IMR-90 (cell line): ENCODE data around the gene SPATC1L. TPM values are rescaled to one million over a fixed set of nuclear protein-coding genes. Genes with fewer than 3 reads are reported as not detected.
"Not testable (repeated sequence)": the region's sequence is repeated elsewhere in the genome, so short reads cannot be mapped to it uniquely, and the experiment has no call there.

Experiments used
- ATAC-seq: fragments of 200-7000 bp; cut with Tn5 transposase; 2 replicates; pipeline ENCODE4 v1.9.1; 2020; ENCODE audit warnings: low read depth, mild to moderate bottlenecking, moderate library complexity
- BruUV-seq: library from RNA; stranded (reverse); fragments of 400-500 nt; replicated peaks from 2 replicates; lab custom pipeline; 2021; lab: Mats Ljungman, UMichigan
- CTCF ChIA-PET: fragments of 300-600 bp; formaldehyde crosslinking; extraction: SDS; loops from one replicate; lab custom pipeline; 2021; ENCODE audit warnings: antibody characterized with exemption; lab: Yijun Ruan, JAX
- POLR2A ChIA-PET: fragments of 300-600 bp; sonication (Branson Sonifier 250); formaldehyde crosslinking; loops from one replicate; lab custom pipeline; 2022; ENCODE audit warnings: antibody characterized with exemption; ENCODE audit not compliant: unreplicated experiment; lab: Charles Lee
- DNase-seq: peaks from one replicate; pipeline ENCODE4 v3.0.0; 2013
- H2AFZ ChIP-seq: replicated peaks from 2 replicates; pipeline ENCODE3; 2013; ENCODE audit warnings: low read length, mild to moderate bottlenecking; ENCODE audit not compliant: poor library complexity
- H2AK5ac ChIP-seq: 2 replicates; pipeline ENCODE4 v1.6.1; 2013; ENCODE audit warnings: low read depth, low read length, inconsistent platforms
- H2AK9ac ChIP-seq: replicated peaks from 2 replicates; pipeline ENCODE3; 2013; ENCODE audit warnings: mild to moderate bottlenecking, low read depth, low read length, moderate library complexity; ENCODE audit not compliant: poor library complexity
- H2BK120ac ChIP-seq: 2 replicates; pipeline ENCODE4 v1.6.1; 2013; ENCODE audit warnings: low read depth, low read length, inconsistent platforms
- H2BK15ac ChIP-seq: 3 replicates; pipeline ENCODE4 v1.6.1; 2013; ENCODE audit warnings: low read depth, low read length, inconsistent platforms
- H2BK20ac ChIP-seq: 2 replicates; pipeline ENCODE4 v1.6.1; 2013; ENCODE audit warnings: low read depth, mild to moderate bottlenecking, inconsistent platforms, low read length, moderate library complexity
- H2BK5ac ChIP-seq: 2 replicates; pipeline ENCODE4 v1.6.1; 2013; ENCODE audit warnings: mild to moderate bottlenecking, low read depth, low read length, inconsistent platforms; ENCODE audit not compliant: poor library complexity, severe bottlenecking
- H3K14ac ChIP-seq: replicated peaks from 2 replicates; pipeline ENCODE4 v1.6.1; 2013; ENCODE audit warnings: low read depth, low read length, inconsistent platforms
- H3K18ac ChIP-seq: 2 replicates; pipeline ENCODE4 v1.6.1; 2013; ENCODE audit warnings: low read depth, low read length, control low read depth
- H3K23ac ChIP-seq: 2 replicates; pipeline ENCODE4 v1.6.1; 2013; ENCODE audit warnings: low read depth, low read length, inconsistent platforms
- H3K27ac ChIP-seq: 2 replicates; pipeline ENCODE4 v1.5.1; 2013; ENCODE audit warnings: mild to moderate bottlenecking, control low read depth, low read length; ENCODE audit not compliant: insufficient read depth
- H3K27me3 ChIP-seq: 2 replicates; pipeline ENCODE4 v1.6.1; 2013; ENCODE audit warnings: low read length; ENCODE audit not compliant: control insufficient read depth, insufficient read depth
- H3K36me3 ChIP-seq: 2 replicates; pipeline ENCODE4 v1.6.1; 2013; ENCODE audit warnings: low read length, mixed read lengths; ENCODE audit not compliant: control insufficient read depth, insufficient read depth
- H3K4ac ChIP-seq: 2 replicates; pipeline ENCODE4 v1.6.1; 2013; ENCODE audit warnings: low read depth, low read length, inconsistent platforms
- H3K4me1 ChIP-seq: 2 replicates; pipeline ENCODE4 v1.6.1; 2013; ENCODE audit warnings: low read length, mixed read lengths; ENCODE audit not compliant: control insufficient read depth, insufficient read depth
- H3K4me2 ChIP-seq: 2 replicates; pipeline ENCODE4 v1.6.1; 2013; ENCODE audit warnings: low read depth, mild to moderate bottlenecking, control low read depth, low read length, moderate library complexity
- H3K4me3 ChIP-seq: 2 replicates; pipeline ENCODE4 v1.5.1; 2013; ENCODE audit warnings: low read depth, mild to moderate bottlenecking, control low read depth, low read length, moderate library complexity; ENCODE audit not compliant: insufficient read depth
- H3K56ac ChIP-seq: 2 replicates; pipeline ENCODE4 v1.6.1; 2013; ENCODE audit warnings: low read length, inconsistent platforms; ENCODE audit not compliant: insufficient read depth; ENCODE audit errors: extremely low read depth
- H3K79me1 ChIP-seq, 2 experiments: 2 replicates each; pipeline ENCODE4 v1.6.1; 2013; ENCODE audit warnings: low read length in 2 of 2, inconsistent platforms in 1 of 2, low read depth in 1 of 2
- H3K9ac ChIP-seq: 2 replicates; pipeline ENCODE4 v1.6.1; 2013; ENCODE audit warnings: low read depth, low read length, control low read depth
- H3K9me1 ChIP-seq: 2 replicates; pipeline ENCODE4 v1.6.1; 2013; ENCODE audit warnings: low read length, inconsistent platforms; ENCODE audit not compliant: insufficient read depth
- H3K9me3 ChIP-seq: 2 replicates; pipeline ENCODE4 v1.6.1; 2013; ENCODE audit warnings: low read length; ENCODE audit not compliant: control insufficient read depth, insufficient read depth
- H4K20me1 ChIP-seq: 2 replicates; pipeline ENCODE4 v1.6.1; 2013; ENCODE audit warnings: low read length, inconsistent platforms; ENCODE audit not compliant: insufficient read depth
- H4K5ac ChIP-seq: 2 replicates; pipeline ENCODE4 v1.6.1; 2013; ENCODE audit warnings: mild to moderate bottlenecking, low read depth, low read length, control low read depth
- H4K8ac ChIP-seq, 2 experiments: 2 replicates each; pipeline ENCODE4 v1.6.1; 2013; ENCODE audit warnings: low read depth in 2 of 2, low read length in 2 of 2, control low read depth in 1 of 2, inconsistent platforms in 1 of 2
- H4K91ac ChIP-seq: 2 replicates; pipeline ENCODE4 v1.6.1; 2013; ENCODE audit warnings: low read depth, low read length, inconsistent platforms; ENCODE audit not compliant: insufficient read depth
- BHLHE40 ChIP-seq: fragments of 150-350 bp; IDR thresholded peaks from 2 replicates; pipeline ENCODE4 v1.6.1; 2016; ENCODE audit warnings: mild to moderate bottlenecking, low read depth, low read length
- RFX5 ChIP-seq: IDR thresholded peaks from 2 replicates; pipeline ENCODE4 v1.8.0; 2012; ENCODE audit warnings: low read depth, mild to moderate bottlenecking, low read length, moderate library complexity
- WGBS, 2 experiments: methylation state at CpG; one replicate each; pipeline versions ENCODE4 v1.1.5 to v1.1.7; 2013; ENCODE audit warnings: missing lambda C conversion rate in 2 of 2; ENCODE audit not compliant: insufficient read length in 1 of 2; ENCODE audit errors: extremely low coverage in 2 of 2; 5-methylcytosine and 5-hydroxymethylcytosine counted together
- dilution Hi-C: fragments of 300-500 bp; cut with HindIII; formaldehyde crosslinking; loops from one replicate; pipeline ENCODE4 v1.14.3; 2018; ENCODE audit warnings: low sequenced_read_pairs; ENCODE audit not compliant: unreplicated experiment
- in situ Hi-C: fragments of 300-500 bp; cut with MboI; formaldehyde crosslinking; loops from 3 replicates; pipeline ENCODE4 v1.14.3; 2019; ENCODE audit warnings: low sequenced_read_pairs, inconsistent platforms, mixed read lengths
- intact Hi-C: fragments of 100-400 bp; cut with micrococcal nuclease; formaldehyde crosslinking; loops from 2 replicates; pipeline ENCODE4 v1.10.0; 2022
- polyA plus RNA-seq, 3 experiments: library from polyadenylated mRNA; depleted of rRNA; stranded (reverse); fragments of >200 nt; gene quantifications; 2 replicates each; pipeline ENCODE4 v1.2.3, GENCODE V29; 2012; ENCODE audit warnings: low replicate concordance in 1 of 3
- total RNA-seq: library from RNA; depleted of rRNA; stranded (reverse); fragments of >200 nt; gene quantifications from 2 replicates; pipeline ENCODE4 v1.2.3, GENCODE V29; 2012

The SPATC1L gene
- total and polyA plus RNA-seq, 2 of the 4 experiments (the other 2 are of a cell fraction), result 3.8 to 17.2 TPM

DNA sequence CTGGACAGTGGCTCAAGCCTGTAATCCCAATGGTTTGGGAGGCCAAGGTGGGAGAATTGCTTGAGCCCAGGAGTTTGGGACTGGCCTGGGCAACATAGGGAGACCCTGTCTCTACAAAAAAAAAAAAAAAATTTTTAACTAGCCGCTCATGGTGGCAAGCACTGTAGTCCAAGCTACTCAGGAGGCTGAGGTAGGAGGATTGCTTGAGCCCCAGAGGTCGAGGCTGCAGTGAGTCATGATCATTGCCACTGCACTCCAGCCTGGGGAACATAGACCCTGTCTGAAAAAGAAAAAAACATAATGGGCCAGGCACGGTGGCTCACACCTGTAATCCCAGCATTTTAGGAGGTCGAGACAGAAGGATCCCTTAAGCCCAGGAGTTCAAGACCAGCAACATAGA is 5.3 kb downstream of the SPATC1L start:
- dilution Hi-C loops (no loop called here), in situ Hi-C loops (no loop called here), intact Hi-C loops (no loop called here)
- Histone ChIP-seq H3K36me3 (no peaks in the 10 kb centered on the region), H4K91ac (no peak overlapping the region), H4K8ac (no peak overlapping the region), H4K5ac (no peak overlapping the region), H3K4me2 (no peak overlapping the region), H3K27ac (no peak overlapping the region), H3K79me1 (peaks cover 4 to 5% of the 10 kb centered on the region in 2 experiments; a peak in 3 of 4 replicates), H3K4me1 (peaks cover 6% of the 10 kb centered on the region; the same call in 1 of the 2 replicates), H3K56ac (no peak overlapping the region), H2AK9ac (no peak overlapping the region), H3K18ac (no peak overlapping the region), H3K4ac (no peak overlapping the region), H3K4me3 (no peak overlapping the region), H2AK5ac (no peak overlapping the region), H3K14ac (no peak overlapping the region), H3K9me1 (peaks cover 4% of the 10 kb centered on the region), H2BK15ac (no peak overlapping the region), H3K27me3 (no peaks in the 10 kb centered on the region), H3K9ac (no peak overlapping the region), H2AFZ (no peak overlapping the region), H4K20me1 (no peaks in the 10 kb centered on the region), H2BK120ac (no peak overlapping the region), H2BK20ac (no peak overlapping the region), H3K9me3 (peaks cover 3% of the 10 kb centered on the region), H2BK5ac (no peak overlapping the region), H3K23ac (no peak overlapping the region)
- CTCF ChIA-PET, result no interaction called here
- no peak for ATAC-seq
- BruUV-seq, result no TSS peak
- 80% methylated on average over 1 of the region's 4 CpGs; no CpG with 5 or more reads in 1 of the 2 experiments for WGBS, 2 experiments
- DNase-seq, result no peak
- POLR2A ChIA-PET, result no interaction called here
- no peak for TF ChIP-seq BHLHE40
- TF ChIP-seq RFX5, result no peak

DNA sequence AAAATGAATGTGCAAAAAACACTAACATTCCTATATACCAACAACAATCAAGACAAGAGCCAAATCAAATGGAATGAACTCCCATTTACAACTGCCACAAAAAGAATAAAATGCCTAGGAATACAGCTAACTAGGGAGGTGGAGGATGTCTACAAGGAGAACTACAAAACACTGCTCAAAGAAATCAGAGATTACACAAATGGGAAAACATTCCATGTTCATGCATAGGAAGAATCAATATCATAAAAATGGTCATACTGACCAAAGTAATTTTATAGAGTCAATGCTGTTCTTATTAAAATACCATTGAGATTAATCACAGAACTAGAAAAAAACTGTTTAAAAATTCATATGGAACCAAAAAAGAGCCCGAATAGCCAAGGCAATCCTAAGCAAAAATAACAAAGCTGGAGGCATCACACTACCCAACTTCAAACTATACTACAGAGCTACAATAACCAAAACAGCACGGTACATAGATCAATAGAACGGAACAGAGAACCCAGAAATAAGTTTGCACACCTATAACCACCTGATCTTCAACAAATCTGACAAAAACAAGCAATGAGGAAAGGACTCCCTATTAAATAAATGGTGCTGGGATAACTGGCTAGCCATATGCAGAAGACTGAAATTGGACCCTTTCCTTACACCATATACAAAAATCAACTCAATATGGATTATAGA is 7.7 kb downstream of the SPATC1L start:
- H3K9me1 ChIP-seq, in situ Hi-C loops, POLR2A ChIA-PET, H3K27ac ChIP-seq, DNase-seq, BruUV-seq, H2BK15ac ChIP-seq, H3K23ac ChIP-seq, H2BK5ac ChIP-seq, H3K4me2 ChIP-seq, H2AK9ac ChIP-seq, H3K4me3 ChIP-seq, H3K9ac ChIP-seq, H2BK120ac ChIP-seq, intact Hi-C loops, H3K4ac ChIP-seq, H3K27me3 ChIP-seq, dilution Hi-C loops, H3K36me3 ChIP-seq, H4K5ac ChIP-seq, ATAC-seq, H4K91ac ChIP-seq, H3K56ac ChIP-seq, H2AFZ ChIP-seq, H3K14ac ChIP-seq, H2BK20ac ChIP-seq, H4K8ac ChIP-seq, H4K20me1 ChIP-seq, H3K4me1 ChIP-seq, H3K18ac ChIP-seq, H2AK5ac ChIP-seq, H3K79me1 ChIP-seq: not testable (repeated sequence)
- CTCF ChIA-PET, result interaction anchor here (2.1 kb wide), 1 partner anchor 33 kb away, joined by 7 read pairs; no protein-coding TSS in a partner anchor
- peaks cover 12% of the 10 kb centered on the region for H3K9me3 ChIP-seq
- no CpG with 5 or more reads among the region's 3 CpGs for WGBS, 2 experiments
